ENCODE measurements around the gene MRPS30. TPM values are rescaled to one million over a fixed set of nuclear protein-coding genes. Genes with fewer than 3 reads are reported as not detected.
"Not testable (repeated sequence)": the region's sequence is repeated elsewhere in the genome, so short reads cannot be mapped to it uniquely, and the experiment has no call there.

Gene MRPS30
- total RNA-seq, 1 experiment from 2014 or later = 63.9 TPM

DNA sequence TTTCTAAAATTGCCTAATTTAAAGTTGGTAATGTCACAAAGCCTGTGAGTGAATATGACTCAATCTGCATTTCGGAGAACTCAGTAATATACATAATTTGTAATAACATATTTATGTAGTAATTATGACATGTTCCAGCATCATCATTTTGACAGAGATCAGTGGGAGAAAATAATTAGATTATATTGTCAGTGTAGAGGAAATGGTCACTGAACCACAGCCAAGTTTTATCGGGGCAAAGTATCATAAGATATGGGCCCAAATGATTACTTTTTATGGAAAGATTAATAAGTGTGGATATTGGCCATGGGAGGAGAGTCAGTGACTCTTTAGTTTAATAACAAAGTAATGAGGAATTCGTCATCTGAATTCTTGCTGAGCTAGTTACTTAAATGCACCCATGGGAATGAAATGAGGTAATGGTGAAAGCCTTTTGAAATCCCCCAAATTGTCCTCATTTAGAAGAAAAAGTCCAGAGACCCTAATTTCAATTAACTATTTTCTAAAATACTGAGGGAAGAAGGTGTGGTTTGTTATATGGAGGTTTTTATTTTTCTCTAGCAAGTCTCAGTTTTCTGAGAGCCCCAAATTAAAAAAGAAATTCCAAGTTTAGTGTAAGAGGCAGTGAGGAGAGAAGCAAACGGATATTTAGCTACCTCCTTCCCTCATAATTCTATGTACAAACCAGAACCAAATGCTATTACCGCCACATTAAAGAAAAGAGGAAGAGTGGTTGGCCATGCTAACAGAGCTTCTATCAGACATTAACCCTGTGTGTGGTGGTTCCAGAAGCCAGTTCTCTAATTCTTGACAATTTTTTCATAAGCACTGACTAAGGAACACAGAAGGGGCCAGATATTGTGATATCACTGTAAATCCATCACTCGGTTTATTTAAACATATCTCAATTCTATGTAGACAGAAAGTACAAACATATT lies 37.7 kb upstream of the MRPS30 start:
- Histone ChIP-seq H3K27ac (ENCODE audit: low read depth, low read length, poor library complexity, severe bottlenecking) (no peak overlapping the region), H3K27me3 (replicated peaks; ENCODE audit: insufficient read depth, low read depth, low read length, poor library complexity) (no peaks in the 10 kb centered on the region), H3K36me3 (ENCODE audit: insufficient read depth, low read length, poor library complexity, severe bottlenecking) (no peaks in the 10 kb centered on the region), H3K4me1 (ENCODE audit: insufficient read depth, low read length, poor library complexity, severe bottlenecking) (peaks cover 9% of the 10 kb centered on the region), H3K4me3 (ENCODE audit: low read depth, low read length, poor library complexity, severe bottlenecking) (no peak overlapping the region), H3K9me3 (ENCODE audit: low read depth, low read length, poor library complexity, severe bottlenecking) (no peaks in the 10 kb centered on the region)
- no peak for TF ChIP-seq EZH2 (IDR thresholded peaks at IDR 0.05; ENCODE audit: borderline replicate concordance, low read depth, low read length, poor library complexity, severe bottlenecking)
- TF ChIP-seq, protein P1, sequence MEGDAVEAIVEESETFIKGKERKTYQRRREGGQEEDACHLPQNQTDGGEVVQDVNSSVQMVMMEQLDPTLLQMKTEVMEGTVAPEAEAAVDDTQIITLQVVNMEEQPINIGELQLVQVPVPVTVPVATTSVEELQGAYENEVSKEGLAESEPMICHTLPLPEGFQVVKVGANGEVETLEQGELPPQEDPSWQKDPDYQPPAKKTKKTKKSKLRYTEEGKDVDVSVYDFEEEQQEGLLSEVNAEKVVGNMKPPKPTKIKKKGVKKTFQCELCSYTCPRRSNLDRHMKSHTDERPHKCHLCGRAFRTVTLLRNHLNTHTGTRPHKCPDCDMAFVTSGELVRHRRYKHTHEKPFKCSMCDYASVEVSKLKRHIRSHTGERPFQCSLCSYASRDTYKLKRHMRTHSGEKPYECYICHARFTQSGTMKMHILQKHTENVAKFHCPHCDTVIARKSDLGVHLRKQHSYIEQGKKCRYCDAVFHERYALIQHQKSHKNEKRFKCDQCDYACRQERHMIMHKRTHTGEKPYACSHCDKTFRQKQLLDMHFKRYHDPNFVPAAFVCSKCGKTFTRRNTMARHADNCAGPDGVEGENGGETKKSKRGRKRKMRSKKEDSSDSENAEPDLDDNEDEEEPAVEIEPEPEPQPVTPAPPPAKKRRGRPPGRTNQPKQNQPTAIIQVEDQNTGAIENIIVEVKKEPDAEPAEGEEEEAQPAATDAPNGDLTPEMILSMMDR (conservative IDR thresholded peaks at IDR 0.05; ENCODE audit: low read depth, low read length) = no peak
- BruUV-seq (replicated peaks) = no TSS peak
- DNase-seq (ENCODE audit: low spot score) = peak; percentile 17
- POLR2A ChIA-PET (ENCODE audit: low non-redundant PET) = no interaction called here
- CTCF ChIA-PET = no interaction called here
- intact Hi-C loops (cut with micrococcal nuclease; ENCODE audit: unreplicated experiment) = loop anchor here (5.0 kb wide), 1 partner anchor 1044 kb away; no protein-coding TSS in a partner anchor

DNA sequence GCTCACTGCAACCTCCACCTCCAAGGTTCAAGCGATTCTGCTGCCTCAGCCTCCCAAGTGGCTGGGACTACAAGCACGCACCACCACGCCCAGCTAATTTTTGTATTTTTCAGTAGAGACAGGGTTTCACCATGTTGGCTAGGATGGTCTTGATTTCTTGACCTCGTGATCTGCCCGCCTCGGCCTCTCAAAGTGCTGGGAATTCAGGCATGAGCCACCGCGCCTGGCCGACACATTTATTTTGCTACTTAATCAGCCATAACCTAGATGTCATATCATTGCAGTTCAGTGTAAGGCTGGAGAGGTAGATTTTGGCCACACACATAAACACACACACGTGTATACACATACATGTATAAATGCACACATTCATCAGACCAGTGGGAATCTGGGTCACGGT lies 36.4 kb upstream of the MRPS30 start:
- intact Hi-C loops (cut with micrococcal nuclease; ENCODE audit: unreplicated experiment) = loop anchor here (5.0 kb wide), 1 partner anchor 1045 kb away; no protein-coding TSS in a partner anchor
- H3K4me1 ChIP-seq (ENCODE audit: insufficient read depth, low read length, poor library complexity, severe bottlenecking); H3K4me3 ChIP-seq (ENCODE audit: low read depth, low read length, poor library complexity, severe bottlenecking); H3K27ac ChIP-seq (ENCODE audit: low read depth, low read length, poor library complexity, severe bottlenecking); BruUV-seq (replicated peaks); DNase-seq (ENCODE audit: low spot score); H3K27me3 ChIP-seq (replicated peaks; ENCODE audit: insufficient read depth, low read depth, low read length, poor library complexity); H3K36me3 ChIP-seq (ENCODE audit: insufficient read depth, low read length, poor library complexity, severe bottlenecking); CTCF ChIA-PET; H3K9me3 ChIP-seq (ENCODE audit: low read depth, low read length, poor library complexity, severe bottlenecking); POLR2A ChIA-PET (ENCODE audit: low non-redundant PET): not testable (repeated sequence)

DNA sequence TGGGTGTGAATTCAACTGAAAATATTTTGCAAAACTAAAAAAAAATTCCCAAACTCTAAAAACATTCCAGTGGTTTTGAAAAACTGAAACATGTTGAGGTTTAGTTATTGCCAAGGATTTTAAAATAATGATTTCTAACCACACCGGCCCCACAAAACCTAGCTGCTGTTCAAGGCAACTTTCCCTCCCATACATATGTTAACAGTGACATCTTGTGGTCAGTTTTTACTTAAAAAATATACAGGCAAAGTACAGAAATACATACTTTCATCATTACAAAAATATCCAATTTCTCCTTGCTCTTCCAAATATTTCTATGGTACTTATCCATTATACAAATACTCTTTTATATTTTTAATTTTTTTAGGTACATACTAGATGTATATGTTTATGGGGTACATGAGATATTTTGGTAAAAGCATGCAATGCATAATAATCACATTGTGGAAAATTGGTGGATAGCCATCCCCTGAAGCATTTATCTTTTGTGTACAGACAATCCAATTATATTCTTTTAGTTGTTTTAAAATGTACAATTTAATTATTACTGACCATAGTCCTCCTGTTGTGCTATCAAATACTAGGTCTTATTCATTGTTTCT lies 34.4 kb upstream of the MRPS30 start:
- no peak overlapping the region for H3K4me3 ChIP-seq (ENCODE audit: low read depth, low read length, poor library complexity, severe bottlenecking)
- DNase-seq (ENCODE audit: low spot score) = peak; percentile 67
- TF ChIP-seq, protein P1 (conservative IDR thresholded peaks at IDR 0.05; ENCODE audit: low read depth, low read length) = peak; percentile 62
- TF ChIP-seq EZH2 (IDR thresholded peaks at IDR 0.05; ENCODE audit: borderline replicate concordance, low read depth, low read length, poor library complexity, severe bottlenecking) = no peak
- H3K27ac ChIP-seq (ENCODE audit: low read depth, low read length, poor library complexity, severe bottlenecking) = no peak overlapping the region
- POLR2A ChIA-PET (ENCODE audit: low non-redundant PET) = no interaction called here
- no peaks in the 10 kb centered on the region for H3K36me3 ChIP-seq (ENCODE audit: insufficient read depth, low read length, poor library complexity, severe bottlenecking)
- intact Hi-C loops (cut with micrococcal nuclease; ENCODE audit: unreplicated experiment) = loop anchor here (1.0 to 5.0 kb wide), 3 partner anchors 238 to 1144 kb away; no protein-coding TSS in a partner anchor
- CTCF ChIA-PET = interaction anchor here (0.5 to 1.1 kb wide), 3 partner anchors 236 to 1143 kb away, joined by 3 to 7 read pairs (median 7); no protein-coding TSS in a partner anchor
- no peaks in the 10 kb centered on the region for H3K9me3 ChIP-seq (ENCODE audit: low read depth, low read length, poor library complexity, severe bottlenecking)
- peaks cover 9% of the 10 kb centered on the region for H3K4me1 ChIP-seq (ENCODE audit: insufficient read depth, low read length, poor library complexity, severe bottlenecking)
- no peaks in the 10 kb centered on the region for H3K27me3 ChIP-seq (replicated peaks; ENCODE audit: insufficient read depth, low read depth, low read length, poor library complexity)
- BruUV-seq (replicated peaks) = no TSS peak

Data from A673 (cell line).